ENCODE measurements around the gene RELA. TPM values are rescaled to one million over a fixed set of nuclear protein-coding genes. Genes with fewer than 3 reads are reported as not detected.

RELA gene
- total RNA-seq, 2 experiments from 2014 or later = 48.0 to 78.9 TPM

- Histone ChIP-seq H3K4me1 (ENCODE audit: insufficient read depth, low read length, poor library complexity, severe bottlenecking) (peaks cover 18% of the 10 kb centered on the region), H3K9me2 (ENCODE audit: insufficient read depth, low read length) (no peaks in the 10 kb centered on the region), H4K20me1 (ENCODE audit: insufficient read depth, low read length) (no peaks in the 10 kb centered on the region), H3K79me2 (ENCODE audit: insufficient read depth, low read depth, low read length) (no peaks in the 10 kb centered on the region), H3K36me3 (ENCODE audit: insufficient read depth, low read length) (peaks cover 95% of the 10 kb centered on the region), H3K27ac (ENCODE audit: low read depth, low read length, poor library complexity, severe bottlenecking) (peak overlapping the region; percentile 57), H2AFZ (ENCODE audit: low read length) (no peak overlapping the region), H3K9me3 (ENCODE audit: low read length) (no peaks in the 10 kb centered on the region), H3K4me2 (ENCODE audit: low read length) (peak overlapping the region; percentile 53; the same call in 1 of the 2 replicates), H3K4me3 (ENCODE audit: low read depth, low read length, poor library complexity, severe bottlenecking) (peak overlapping the region; percentile 48)
- intact Hi-C loops (cut with micrococcal nuclease; ENCODE audit: unreplicated experiment) = no loop called here
- no peak for DNase-seq (ENCODE audit: low spot score)
- POLR2A ChIA-PET = no interaction called here
- TF ChIP-seq CTCF (conservative IDR thresholded peaks at IDR 0.05; ENCODE audit: low read length) = no peak
- no peak for TF ChIP-seq EZH2phosphoT487 (IDR thresholded peaks at IDR 0.05; ENCODE audit: borderline replicate concordance, low read depth, low read length)
- TSS peak; percentile 89 for BruUV-seq (replicated peaks)
- CTCF ChIA-PET (ENCODE audit: unreplicated experiment) = no interaction called here
Observed at GRCh38 chr11:65653229-65654225, 9.2 kb downstream of the RELA start.

- ChIA-PET POLR2A (no interaction called here), CTCF (ENCODE audit: unreplicated experiment) (no interaction called here)
- Histone ChIP-seq H3K79me2 (ENCODE audit: insufficient read depth, low read depth, low read length) (no peaks in the 10 kb centered on the region), H3K4me3 (ENCODE audit: low read depth, low read length, poor library complexity, severe bottlenecking) (peak overlapping the region; percentile 48), H2AFZ (ENCODE audit: low read length) (no peak overlapping the region), H3K36me3 (ENCODE audit: insufficient read depth, low read length) (peaks cover 92% of the 10 kb centered on the region), H3K27ac (ENCODE audit: low read depth, low read length, poor library complexity, severe bottlenecking) (peak overlapping the region; percentile 57), H3K9me3 (ENCODE audit: low read length) (no peaks in the 10 kb centered on the region), H3K9me2 (ENCODE audit: insufficient read depth, low read length) (no peaks in the 10 kb centered on the region), H3K4me1 (ENCODE audit: insufficient read depth, low read length, poor library complexity, severe bottlenecking) (peaks cover 18% of the 10 kb centered on the region), H3K4me2 (ENCODE audit: low read length) (peak overlapping the region; percentile 53), H4K20me1 (ENCODE audit: insufficient read depth, low read length) (no peaks in the 10 kb centered on the region)
- intact Hi-C loops (cut with micrococcal nuclease; ENCODE audit: unreplicated experiment) = no loop called here
- peak; percentile 76 for DNase-seq (ENCODE audit: low spot score)
- TF ChIP-seq CTCF (conservative IDR thresholded peaks at IDR 0.05; ENCODE audit: low read length) = no peak; the same call in 1 of the 2 replicates
- no peak for TF ChIP-seq EZH2phosphoT487 (IDR thresholded peaks at IDR 0.05; ENCODE audit: borderline replicate concordance, low read depth, low read length)
- BruUV-seq (replicated peaks) = no TSS peak
Observed at GRCh38 chr11:65652511-65653228, 10.0 kb downstream of the RELA start.

Measured in OCI-LY7 (cell line).